GM18499 (cell line): Measurements from ENCODE around the gene NANOS3.

Experiments
- ATAC-seq: cut with Tn5 transposase; IDR thresholded peaks from one replicate; pipeline ENCODE4 v1.9.1; 2021; ENCODE audit warnings: moderate number of reproducible peaks; ENCODE audit not compliant: insufficient read depth, unreplicated experiment

NANOS3 gene

DNA sequence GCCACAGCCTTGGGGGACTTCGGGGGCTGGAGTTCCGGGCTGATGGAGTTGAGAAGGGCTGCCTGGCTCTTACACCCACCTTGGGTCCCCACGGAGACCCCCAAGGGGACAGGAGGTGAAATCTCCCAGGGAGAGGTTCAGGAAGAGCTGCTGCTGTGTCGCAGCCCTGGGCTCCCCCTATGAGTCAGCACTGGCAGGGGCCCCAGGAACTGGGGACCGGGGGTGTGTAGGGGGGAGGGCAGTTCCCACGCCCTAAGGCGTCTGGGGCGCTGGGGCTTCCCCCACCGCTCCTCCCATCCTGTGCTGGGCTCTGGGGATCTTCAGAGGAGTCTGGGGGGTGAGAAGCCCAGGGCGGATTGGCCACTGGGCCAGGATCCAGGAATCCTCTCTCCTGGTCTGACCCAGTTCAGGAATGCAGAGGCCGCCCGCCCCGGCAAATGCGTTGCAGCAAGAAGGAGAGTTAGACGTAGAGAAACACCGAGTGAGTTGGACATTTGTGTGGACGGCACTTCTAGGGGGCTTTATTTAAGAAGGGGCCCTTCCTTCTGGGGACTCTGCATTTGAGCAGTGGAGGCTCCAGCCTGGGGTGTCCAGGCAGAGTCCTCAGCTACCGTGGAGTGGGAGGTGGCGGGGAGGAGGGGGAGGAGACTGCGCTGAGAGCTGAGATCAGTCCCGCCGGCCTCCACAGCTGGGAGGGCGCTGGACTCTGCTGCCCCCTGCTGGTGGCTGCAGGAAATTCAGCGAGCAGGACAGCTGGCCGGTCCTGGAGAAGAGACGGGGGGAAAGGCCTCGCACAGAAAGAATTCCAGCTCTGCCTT, 15.0 kb upstream of the NANOS3 start:
- ATAC-seq = no peak

DNA sequence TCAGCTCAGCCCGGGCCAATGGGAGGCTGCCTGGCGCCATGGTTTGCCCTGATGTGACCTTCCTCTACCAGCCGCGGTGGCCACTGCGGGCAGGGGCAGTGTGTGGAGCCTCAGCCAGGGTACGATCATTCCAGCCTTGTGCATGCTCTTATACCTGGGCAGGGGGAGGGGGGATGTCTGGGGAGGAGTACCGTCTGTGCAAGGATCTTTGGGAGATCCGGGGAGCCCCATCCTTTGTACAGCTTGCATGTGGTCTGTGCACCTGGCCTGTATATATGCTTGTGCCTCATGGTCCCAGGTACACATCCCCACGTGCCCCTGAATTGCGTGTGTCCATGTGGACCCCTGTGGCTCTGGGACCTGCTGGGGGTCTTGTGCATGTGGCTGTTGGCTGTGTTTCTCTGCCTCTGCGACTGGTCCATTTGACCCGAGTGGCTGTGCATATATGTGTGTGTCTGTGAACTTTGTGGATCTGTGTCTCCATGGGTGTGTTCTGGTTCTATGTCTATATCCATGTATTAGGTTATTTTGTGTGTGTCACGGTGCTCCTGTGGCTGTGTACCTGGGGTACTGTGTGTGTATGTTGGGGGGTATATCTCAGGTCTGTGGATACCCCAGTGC, 12.8 kb upstream of the NANOS3 start:
- no peak for ATAC-seq

DNA sequence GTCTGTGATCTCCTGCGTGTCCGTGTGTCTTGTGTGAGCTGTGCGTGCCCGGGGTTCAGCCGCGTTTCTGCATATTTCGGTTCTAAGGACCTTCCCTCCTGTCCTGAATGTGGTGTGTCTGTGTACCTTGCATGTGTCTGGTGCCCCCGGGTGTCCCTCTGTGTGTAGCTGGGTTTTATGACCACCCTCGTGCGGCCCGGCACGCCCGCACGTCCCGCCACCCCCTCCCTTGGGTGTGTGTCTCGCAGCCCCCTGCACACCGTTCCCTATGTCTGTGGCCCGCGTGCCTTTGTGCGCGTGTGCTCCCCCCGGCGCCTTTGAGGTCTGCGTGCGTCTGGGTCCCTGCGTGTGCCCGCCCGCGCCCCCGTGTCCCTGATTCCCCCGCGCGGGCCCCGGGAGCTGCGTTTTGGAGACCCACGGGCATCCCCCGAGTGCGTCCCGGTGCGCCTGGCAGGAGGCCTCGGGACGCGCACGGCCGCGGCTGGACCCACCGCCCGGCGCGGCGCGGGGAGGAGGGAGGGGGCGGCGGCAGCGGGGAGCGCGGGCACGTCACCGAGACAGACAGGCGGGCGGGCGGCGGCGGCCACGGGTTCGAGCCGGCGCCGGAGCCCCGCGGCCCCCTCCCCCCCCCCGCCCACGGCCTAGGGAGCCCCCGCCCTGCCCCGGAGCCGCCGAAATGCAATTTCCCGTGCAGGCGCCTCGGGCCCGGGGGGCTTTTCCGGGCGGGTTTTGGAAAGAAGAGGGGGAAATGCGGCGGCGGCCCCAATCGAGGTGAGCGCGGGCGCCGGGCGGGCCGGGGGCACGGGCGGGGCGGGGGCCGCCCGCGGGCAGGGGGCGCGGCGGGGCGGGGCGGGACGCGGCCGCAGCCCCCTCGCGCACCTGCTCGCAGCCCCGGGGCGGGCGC, 12.0 kb upstream of the NANOS3 start:
- ATAC-seq = no peak

DNA sequence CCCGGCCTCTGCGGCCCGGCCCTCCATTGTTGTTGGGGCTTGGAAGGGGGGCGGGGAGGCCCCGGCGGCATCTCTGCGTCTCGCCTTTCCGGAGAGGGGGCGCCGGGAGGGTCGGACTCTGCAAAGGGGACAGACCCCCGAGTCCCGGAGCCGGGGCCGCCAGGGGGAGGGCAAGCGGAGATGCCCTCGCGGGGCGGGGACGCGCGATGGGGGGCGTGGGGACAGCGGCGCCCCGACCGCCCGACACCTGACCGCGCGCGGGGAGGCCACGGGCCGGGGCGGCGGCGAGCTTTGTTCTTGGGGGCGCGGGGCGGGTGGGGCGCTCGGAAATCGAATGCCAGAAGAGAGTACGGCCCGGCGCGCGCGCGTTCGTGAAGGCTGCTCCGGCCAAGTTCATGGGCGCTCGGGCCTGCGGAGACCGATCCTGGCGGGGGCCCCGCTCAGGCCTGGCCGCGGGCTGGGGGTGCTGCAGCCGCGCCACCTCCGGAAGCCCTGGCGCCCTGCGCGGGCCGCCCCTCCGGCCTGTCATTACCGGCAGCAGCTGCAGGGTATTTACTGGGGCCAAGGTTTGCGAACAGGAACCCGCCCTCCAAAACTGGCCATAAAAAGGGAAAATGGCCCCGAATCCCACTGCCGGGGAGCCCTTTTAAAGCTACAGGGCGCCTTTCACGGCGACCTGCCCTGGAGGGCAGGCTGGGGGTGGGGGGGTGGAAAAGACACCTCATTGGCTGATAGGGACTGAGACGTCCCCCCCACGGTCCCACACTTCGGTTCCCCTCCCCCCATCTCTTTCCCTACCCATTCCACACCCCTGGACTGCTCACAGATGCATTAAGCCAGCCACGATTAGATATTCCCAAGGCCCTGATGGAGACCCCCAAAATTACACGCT, 11.1 kb upstream of the NANOS3 start:
- no peak for ATAC-seq

DNA sequence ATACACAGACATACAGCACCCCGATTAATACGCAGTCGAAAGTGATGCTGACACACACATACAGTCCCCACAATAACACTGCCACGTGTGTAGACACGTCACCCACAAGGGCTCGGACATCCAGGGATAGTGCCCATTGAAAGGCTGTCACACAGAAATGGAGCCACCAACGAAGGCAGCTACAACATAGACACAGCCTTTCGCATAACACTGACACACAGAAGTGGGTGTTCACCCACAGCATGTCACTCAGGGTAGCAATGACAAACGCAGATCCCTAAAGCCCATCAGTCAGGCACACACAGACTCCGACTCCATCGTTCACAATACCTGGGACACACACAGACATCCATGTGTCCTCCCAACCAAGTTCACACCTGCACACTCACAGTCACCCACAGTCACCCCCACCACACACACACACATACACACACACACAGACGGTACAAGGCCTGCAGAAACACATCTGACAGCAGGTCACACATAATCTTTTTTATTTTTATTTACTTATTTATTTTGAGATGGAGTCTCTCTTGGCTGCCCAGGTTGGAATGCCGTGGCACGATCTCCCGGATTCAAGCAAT, 10.4 kb upstream of the NANOS3 start:
- no peak for ATAC-seq

DNA sequence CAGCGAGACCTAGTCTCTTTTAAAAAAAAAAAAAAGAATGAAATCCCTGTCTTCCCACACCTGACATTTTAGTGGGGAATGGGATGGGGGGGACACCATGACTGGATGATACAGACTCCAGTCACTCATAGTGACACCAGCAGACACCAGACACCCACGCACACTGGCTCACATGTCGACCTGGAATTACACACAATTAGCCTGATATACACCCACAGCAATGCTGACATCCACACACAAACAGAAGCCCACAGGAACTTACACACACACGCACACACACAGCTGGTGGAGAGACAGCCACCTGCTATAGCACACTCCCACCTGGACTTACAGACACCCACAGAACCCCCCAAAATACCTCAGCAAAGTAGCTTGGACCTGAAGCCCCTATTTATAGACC, 8.3 kb upstream of the NANOS3 start:
- ATAC-seq = no peak

DNA sequence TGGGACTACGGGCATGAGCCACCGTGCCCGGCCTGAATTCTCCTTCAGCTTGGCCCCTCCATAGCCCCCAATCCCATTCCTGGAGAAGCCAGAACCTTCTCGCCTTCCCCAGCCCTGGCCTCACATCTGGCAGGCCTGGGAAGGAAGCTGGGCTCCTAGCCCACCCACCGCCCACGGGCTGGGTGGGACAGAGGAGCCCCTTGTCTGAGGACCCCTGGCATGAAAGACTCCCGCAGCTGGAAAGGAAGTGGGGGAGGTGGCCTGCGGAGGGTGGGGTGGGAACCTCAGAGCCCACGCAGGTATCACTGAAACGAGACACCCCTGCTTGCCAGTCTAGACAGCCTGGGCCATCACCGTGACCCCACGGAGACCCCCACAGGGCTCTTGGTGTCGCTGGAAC, 7.7 kb upstream of the NANOS3 start:
- no peak for ATAC-seq

DNA sequence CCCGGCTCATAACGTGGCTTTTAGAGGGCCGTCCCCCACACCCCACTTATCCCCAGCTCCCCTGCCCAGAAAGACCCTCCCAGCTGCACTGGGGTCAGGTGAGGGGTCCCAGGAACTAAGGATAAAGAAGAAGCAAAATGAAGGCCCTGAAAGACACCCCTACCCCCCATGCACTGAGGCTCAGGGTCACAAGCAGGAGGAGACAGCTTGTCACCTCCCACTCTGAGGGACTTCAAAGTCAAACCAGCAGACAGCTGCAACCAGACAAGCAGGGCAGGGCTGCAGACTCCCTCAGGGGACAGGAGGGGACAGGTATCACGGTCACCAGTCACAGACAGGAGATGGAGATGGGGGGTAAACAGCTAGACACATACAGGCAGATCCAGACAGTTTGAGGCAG, 6.1 kb upstream of the NANOS3 start:
- ATAC-seq = no peak

DNA sequence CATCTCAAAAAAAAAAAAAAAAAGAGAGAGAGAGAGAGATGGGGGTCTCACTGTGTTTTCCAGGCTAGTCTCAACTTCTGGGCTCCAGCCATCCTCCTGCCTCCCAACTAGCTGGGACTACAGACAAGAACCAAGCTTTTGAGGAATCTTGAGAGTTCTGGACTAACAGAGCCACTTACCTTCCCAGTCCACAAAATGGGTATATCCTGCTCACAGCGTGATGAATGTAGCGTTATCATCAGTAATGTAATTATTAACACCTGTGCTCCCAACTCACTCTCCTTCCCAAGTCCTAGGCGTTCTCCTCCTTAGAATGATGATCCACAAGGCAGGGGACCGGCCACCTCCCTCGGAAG, 4.6 kb upstream of the NANOS3 start:
- ATAC-seq = no peak

DNA sequence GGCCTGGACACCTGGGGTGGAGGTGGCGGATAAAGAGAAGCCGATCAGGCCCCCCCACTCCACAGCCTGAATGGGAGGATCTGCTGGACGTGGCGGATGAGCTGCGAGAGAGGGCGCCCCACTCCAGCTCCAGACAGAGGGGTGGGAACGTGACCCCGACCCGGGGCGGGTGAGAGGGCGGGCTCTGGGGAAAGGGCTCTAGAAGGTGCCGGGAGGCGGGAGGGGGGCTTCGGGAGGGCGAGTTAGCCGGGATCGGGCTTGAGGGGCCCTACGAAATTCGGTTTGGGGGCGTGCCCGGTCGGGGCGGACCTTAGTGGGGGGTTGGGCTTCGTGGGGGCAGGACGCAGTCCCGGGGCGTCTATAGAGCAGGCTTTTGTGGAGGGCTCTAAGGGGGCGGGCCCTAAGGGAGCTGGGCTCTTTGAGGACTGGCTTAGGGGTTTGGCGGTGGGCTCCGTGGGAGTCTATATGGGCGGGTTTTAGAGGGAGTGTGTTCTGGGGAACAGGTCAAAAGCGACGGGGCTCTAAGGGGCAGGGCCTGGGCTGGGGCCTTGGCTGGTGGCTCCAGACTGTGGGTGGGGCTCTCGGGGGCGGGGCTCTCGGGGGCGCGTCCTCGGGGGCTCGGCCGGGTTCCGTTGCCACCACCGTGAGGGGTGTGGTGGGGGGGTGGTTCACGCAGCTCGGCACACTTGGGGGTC, 4.1 kb upstream of the NANOS3 start:
- ATAC-seq = no peak

DNA sequence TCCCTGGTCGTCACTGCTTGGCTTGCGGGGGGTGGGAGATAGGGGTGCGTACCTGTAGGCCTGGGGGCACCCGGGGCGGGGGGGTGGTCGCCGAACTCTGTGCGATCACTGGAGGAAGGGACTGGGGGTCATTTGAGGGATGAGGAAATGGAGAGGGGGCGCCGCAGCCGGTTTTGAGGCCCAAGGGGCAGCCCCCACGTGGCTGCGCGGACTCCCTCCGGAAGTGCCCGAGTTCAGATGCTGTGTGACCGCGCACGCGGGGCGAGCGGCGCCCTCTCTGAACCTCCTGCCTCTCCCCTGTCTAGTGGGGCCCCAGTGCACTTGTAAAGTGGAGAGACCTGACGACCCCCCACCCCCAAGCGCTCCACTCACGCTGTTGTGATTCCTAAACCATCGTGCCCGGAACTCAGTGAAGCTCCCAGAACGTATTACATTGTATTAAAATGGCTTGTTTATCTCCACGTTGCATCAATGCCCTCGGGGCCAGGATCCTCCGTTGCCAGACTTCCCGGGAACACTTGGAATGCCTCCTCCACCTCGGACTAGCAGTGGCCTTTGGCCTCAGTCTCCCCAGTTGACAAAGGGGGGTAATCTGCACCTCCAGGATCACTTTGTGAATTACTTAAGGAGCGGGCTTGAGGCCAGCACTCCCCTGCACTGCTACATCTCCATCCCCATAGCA, 3.0 kb upstream of the NANOS3 start:
- ATAC-seq = no peak

DNA sequence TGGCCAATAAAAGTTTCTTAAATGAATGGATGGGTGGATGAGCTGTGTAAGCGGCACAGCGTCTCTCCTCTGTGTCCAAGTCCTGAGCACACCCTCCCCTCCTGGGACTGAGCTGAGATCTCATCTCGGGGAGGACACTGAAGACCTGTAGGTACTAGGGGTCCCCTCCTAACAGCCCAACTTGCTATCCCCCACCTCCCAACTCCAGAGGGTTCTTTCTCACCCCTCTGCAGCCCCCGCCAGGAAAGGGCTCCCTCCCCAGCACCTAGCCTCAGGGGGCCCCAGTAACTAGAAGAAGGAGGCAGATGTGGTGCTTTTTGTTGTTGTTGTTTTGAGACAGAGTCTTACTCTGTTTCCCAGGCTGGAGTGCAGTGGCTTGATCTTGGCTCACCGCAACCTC, 1.1 kb upstream of the NANOS3 start:
- no peak for ATAC-seq

DNA sequence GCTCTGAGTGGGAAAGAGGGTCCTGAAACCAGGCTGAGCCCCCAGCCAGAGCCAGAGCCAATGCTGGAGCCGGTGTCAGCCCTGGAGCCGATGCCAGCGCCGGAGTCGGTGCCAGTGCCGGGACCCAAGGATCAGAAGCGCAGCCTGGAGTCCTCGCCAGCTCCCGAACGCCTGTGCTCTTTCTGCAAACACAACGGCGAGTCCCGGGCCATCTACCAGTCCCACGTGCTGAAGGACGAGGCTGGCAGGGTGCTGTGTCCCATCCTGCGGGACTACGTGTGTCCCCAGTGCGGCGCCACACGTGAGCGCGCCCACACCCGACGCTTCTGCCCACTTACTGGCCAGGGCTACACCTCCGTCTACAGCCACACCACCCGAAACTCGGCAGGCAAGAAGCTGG, 369 bp downstream of the NANOS3 start:
- no peak for ATAC-seq

DNA sequence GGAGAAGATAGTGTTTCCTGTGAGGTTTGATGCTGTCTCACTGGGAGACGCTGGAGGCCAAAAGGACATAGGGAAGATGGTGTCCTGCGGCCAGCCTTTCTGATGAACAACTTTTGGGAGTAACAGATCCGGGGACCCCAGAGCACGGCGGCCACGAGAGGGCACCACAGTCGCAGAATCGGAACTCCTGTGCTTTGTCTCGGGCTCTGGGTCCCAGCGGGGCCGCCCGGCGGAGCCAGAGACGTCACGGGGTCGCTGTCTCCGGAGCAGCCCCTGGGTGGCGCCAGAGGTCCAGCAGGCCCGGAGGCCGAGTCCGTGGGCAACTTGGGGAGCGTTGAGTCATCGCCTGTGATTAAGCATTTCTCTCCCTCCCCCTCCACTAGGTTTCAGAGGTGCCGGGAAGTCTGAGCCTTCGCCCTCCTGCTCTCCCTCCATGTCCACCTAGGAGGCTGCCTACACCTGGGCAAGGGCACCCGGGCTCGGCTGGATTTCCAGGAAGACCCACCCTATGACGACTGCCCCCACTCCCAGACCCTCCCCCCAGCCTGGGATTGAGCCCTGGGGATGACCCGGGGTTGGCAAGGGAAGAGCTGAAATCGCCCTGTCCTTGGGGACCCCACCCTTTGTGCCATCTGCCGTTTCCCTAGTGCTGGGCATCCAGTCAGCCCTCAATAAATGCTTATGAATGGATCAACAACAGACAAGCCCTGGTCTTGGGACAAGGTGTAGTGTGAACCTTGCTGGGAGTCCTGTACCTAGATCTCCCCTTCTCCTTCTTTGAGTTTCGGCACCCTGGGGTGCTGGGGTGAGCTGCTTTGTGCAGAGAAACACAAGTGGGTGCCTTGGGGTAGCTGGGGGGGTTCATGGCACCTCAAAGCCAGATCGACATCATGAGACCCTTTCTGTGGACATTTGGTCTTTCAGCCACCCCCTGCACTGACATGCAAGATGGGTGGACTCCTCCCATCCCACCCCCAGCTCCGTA, 3.4 kb downstream of the NANOS3 start:
- peak; percentile 57 for ATAC-seq

DNA sequence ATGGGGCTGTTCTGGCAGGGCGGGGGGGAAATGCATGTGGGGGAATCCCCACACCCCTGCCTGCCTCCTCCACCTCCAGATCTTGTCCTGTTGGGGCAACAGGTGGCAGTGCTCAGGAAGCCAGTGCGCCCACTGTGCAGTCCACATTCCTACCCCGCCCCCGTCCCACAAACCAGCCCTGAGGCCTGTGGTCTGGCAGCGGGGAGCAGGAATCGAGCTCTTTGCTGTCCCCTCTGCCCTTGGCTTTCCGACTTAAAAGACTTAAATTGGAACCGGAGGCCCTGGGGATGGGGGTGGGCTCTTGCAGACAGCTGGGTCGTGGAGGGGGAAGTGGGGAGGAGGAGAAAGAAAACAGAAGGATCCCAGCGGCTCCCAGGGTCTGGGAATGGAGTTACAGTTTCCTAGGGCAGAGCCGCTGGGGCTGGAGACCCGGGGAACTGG, 4.3 kb downstream of the NANOS3 start:
- no peak for ATAC-seq

DNA sequence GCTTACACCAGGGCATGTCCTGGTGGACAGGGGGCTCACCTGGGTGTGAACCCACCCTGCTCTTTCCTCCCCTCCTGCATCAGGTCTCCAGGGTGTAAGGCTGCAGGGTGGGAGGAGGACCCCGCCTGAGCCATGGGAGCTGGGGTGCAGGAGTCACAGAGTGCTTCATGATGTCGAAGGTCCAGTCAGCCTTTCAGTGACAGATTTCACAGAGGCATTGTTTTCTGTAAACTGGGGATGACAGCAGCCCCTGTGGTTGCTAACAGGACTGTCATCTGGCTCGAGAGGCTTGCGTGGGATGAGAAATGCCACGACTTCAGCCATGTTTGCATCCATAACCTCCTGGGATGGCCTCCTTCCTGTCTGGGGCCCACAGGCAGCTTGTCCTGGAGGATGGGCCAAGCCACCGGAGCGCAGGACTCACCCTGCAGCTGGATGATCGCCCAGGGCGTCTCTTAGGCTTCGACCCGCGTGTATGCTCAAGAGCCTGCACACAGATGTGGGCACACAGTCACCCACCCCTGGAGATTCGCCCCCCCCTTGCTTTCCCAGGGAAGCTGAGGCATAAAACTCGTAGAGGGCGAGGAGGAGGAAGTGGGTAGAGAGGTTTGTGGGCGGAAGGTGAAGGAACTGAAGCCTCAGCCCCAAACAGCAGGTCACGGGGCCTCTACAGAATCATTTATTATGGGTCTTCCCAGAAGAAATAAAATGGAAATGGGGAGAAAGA, 4.9 kb downstream of the NANOS3 start:
- ATAC-seq = no peak

DNA sequence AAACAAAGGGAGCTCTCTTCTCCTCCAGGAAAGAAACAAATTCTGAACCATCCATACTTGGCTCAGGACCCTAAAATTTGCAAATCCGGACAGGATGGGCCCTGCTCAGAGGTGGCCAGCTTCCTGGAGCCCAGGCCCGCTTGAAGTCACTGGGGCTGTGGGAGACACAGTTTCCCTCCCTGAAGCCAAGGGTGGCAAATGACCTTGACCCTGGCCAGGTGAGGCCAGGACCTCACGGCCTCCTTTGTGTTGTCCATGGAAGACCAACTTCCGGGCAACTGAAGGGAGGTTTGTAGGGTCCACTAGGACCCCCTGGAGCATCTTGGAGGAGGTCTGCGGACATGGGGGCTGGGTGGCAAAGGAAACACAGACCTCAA, 5.5 kb downstream of the NANOS3 start:
- ATAC-seq = no peak
